Mononuclear cell (primary cell): ENCODE data around the gene VPS25. TPM values are rescaled to one million over a fixed set of nuclear protein-coding genes. Genes with fewer than 3 reads are reported as not detected.

Experiments
- H3K27me3 ChIP-seq: 2 replicates; pipeline ENCODE4 v1.6.0; 2011; ENCODE audit warnings: low read length, control low read depth; ENCODE audit not compliant: insufficient read depth
- H3K4me1 ChIP-seq: 2 replicates; pipeline ENCODE4 v1.5.1; 2011; ENCODE audit warnings: mild to moderate bottlenecking, low read length, control low read depth; ENCODE audit not compliant: insufficient read depth
- H3K4me3 ChIP-seq: 2 replicates; pipeline ENCODE4 v1.5.1; 2011; ENCODE audit warnings: mild to moderate bottlenecking, low read length, moderate library complexity
- H3K9me3 ChIP-seq: 2 replicates; pipeline ENCODE4 v1.5.1; 2011; ENCODE audit warnings: low read depth, mild to moderate bottlenecking, control low read depth, low read length
- total RNA-seq: library from RNA; depleted of rRNA; stranded (reverse); fragments of >200 nt; gene quantifications from one replicate; pipeline ENCODE4 v1.2.3, GENCODE V29; 2012

The VPS25 gene
- total RNA-seq, 1 donor = 27.0 TPM

GRCh38 chr17:42780851-42781638 is 7.8 kb downstream of the VPS25 start:
- H3K4me1 ChIP-seq = peaks cover 15% of the 10 kb centered on the region
- no peaks in the 10 kb centered on the region for H3K9me3 ChIP-seq
- peaks cover 54% of the 10 kb centered on the region for H3K27me3 ChIP-seq
- no peak overlapping the region for H3K4me3 ChIP-seq

DNA sequence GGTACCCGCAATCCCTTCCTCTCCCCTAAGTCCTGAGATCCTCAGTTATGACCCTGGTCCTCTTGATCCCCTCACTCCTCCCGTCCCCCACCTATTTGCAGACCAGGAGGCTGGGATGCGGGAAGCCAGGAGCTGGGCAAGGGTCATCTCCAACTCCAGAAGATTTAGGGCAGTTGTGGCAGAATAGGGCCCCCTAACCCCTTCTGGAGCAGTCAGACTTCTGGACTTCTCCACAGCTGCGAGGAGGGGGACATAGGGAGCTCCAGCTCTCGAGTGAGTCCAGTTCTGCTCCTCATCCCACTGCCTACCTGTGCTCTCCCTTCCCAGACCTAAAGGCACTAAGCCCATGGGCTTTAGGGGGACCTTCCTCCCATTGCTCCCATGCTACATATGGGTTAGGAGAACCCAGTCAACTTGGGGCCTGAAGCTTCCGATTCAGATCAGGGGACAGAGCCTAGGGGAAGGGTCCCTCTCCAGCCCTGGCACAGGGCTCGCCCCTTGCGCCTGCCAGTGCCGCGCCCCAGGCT is 8.5 kb downstream of the VPS25 start:
- Histone ChIP-seq H3K9me3 (no peaks in the 10 kb centered on the region), H3K4me3 (no peak overlapping the region), H3K4me1 (peaks cover 15% of the 10 kb centered on the region), H3K27me3 (peaks cover 60% of the 10 kb centered on the region)

- peaks cover 62% of the 10 kb centered on the region for H3K27me3 ChIP-seq
- no peaks in the 10 kb centered on the region for H3K9me3 ChIP-seq
- no peak overlapping the region for H3K4me3 ChIP-seq
- peaks cover 15% of the 10 kb centered on the region for H3K4me1 ChIP-seq
These were observed 9.2 kb downstream of the VPS25 start for GRCh38 chr17:42782166-42783061.

DNA sequence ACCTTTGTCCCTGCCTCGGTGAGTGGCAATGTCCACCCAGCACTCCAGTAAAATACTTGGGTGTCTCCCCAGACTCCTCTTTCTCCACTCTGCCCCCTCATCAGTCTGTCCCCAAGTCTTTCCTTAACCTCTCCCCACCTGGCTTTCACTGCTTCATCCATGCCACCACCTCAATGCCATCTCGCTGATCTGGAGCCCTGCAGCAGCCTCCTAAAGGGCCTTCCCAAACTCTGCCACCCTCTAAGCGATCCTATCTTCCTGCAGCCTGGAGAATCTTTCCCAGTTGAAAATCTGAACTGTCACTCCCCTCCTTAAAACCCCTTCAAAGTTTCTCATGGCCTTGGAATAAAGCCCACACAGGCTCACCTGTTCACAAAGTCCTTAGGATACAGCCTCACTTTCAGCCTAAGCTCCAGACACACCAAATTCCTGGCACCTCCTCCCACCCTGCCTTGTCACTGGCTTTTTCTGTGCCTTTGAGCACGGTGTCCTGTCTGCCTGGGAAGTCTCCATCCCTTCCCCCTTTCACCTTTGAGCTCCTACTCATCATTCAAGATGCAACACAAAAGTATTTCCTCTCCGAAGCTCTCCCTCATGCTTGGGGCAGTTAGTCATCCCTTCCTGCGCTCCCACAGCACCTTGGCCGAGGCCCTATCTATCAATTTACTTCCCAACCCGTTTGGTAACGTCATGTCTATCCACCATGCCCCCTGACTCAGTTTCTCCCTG is 10.0 kb downstream of the VPS25 start:
- Histone ChIP-seq H3K27me3 (peaks cover 62% of the 10 kb centered on the region), H3K4me1 (peaks cover 15% of the 10 kb centered on the region), H3K4me3 (no peak overlapping the region), H3K9me3 (no peaks in the 10 kb centered on the region)

GRCh38 chr17:42783791-42784138 is 10.5 kb downstream of the VPS25 start:
- H3K27me3 ChIP-seq = peaks cover 62% of the 10 kb centered on the region
- no peaks in the 10 kb centered on the region for H3K9me3 ChIP-seq
- no peak overlapping the region for H3K4me3 ChIP-seq
- peaks cover 15% of the 10 kb centered on the region for H3K4me1 ChIP-seq

- peaks cover 15% of the 10 kb centered on the region for H3K4me1 ChIP-seq
- peaks cover 62% of the 10 kb centered on the region for H3K27me3 ChIP-seq
- H3K4me3 ChIP-seq = no peak overlapping the region
- no peaks in the 10 kb centered on the region for H3K9me3 ChIP-seq
These were observed 11.2 kb downstream of the VPS25 start for GRCh38 chr17:42784409-42784808.

- peaks cover 61% of the 10 kb centered on the region for H3K27me3 ChIP-seq
- peaks cover 15% of the 10 kb centered on the region for H3K4me1 ChIP-seq
- no peaks in the 10 kb centered on the region for H3K9me3 ChIP-seq
- H3K4me3 ChIP-seq = no peak overlapping the region
These were observed 11.8 kb downstream of the VPS25 start for GRCh38 chr17:42784811-42785592.

DNA sequence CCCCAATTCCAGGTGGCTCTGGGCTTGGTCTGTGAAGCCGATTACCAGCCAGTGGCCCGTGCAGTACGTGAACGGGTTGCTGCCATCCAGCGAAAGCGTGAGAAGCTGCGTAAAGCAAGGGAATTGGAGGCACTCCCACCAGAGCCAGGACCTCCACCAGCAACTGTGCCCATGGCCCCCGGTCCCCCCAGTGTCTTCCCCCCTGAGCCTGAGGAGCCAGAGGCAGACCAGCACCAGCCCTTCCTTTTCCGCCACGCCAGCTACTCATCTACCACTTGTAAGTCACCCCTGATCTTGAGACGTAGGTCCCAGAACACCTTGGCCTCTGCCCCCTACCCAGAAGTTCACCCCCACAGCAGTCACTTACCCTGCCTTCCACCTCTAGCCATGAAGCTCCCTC is 14.0 kb downstream of the VPS25 start:
- Histone ChIP-seq H3K9me3 (no peaks in the 10 kb centered on the region), H3K27me3 (peaks cover 44% of the 10 kb centered on the region), H3K4me3 (no peak overlapping the region), H3K4me1 (peaks cover 15% of the 10 kb centered on the region)

DNA sequence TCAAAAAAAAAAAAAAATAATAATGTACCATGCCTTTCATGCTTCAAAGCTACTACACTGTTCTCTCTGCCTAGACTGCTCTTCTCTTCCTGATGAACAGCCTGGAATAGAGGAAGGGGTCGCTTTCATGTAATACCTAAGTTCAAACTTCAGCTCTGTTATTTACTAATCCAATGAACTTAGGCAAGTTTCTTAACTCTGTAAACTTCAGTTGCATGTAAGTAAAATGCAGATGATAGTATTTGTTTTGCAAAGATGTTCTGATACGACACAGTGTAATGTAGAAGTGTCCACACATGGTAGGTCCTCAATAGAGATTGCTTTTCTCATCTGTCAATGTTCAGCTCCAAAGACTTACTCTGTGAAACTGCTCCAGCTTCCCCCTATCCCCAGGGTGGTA is 18.7 kb downstream of the VPS25 start:
- no peak overlapping the region for H3K4me3 ChIP-seq
- peaks cover 1% of the 10 kb centered on the region for H3K4me1 ChIP-seq
- no peaks in the 10 kb centered on the region for H3K27me3 ChIP-seq
- H3K9me3 ChIP-seq = no peaks in the 10 kb centered on the region

DNA sequence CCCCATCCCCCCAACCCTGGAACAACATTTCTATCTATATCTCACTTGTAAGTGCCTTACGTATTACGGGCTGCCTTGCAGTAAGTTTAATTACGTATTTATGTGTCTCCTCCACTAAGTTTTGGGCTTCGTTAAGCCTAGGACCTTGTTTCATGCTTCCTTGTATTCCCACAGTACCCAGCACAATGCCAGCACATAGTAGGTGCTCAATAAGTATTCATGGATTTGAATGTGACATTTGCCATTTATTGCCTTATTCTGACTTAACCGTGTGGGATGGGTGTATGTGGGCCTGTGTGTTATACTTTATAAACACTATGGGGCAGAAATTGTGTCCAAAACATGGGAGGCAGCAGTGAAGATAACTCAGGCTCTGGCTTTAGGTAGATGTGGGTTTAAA is 19.3 kb downstream of the VPS25 start:
- Histone ChIP-seq H3K4me1 (peaks cover 7% of the 10 kb centered on the region), H3K27me3 (no peaks in the 10 kb centered on the region), H3K9me3 (no peaks in the 10 kb centered on the region), H3K4me3 (no peak overlapping the region)

- Histone ChIP-seq H3K4me3 (no peak overlapping the region), H3K9me3 (no peaks in the 10 kb centered on the region), H3K4me1 (peaks cover 19% of the 10 kb centered on the region), H3K27me3 (no peaks in the 10 kb centered on the region)
These were observed 21.8 kb downstream of the VPS25 start for GRCh38 chr17:42795061-42795460.

GRCh38 chr17:42795465-42795864 is 22.2 kb downstream of the VPS25 start:
- H3K9me3 ChIP-seq = no peaks in the 10 kb centered on the region
- no peaks in the 10 kb centered on the region for H3K27me3 ChIP-seq
- peaks cover 19% of the 10 kb centered on the region for H3K4me1 ChIP-seq
- no peak overlapping the region for H3K4me3 ChIP-seq

- Histone ChIP-seq H3K4me3 (no peak overlapping the region), H3K27me3 (no peaks in the 10 kb centered on the region), H3K4me1 (peaks cover 19% of the 10 kb centered on the region), H3K9me3 (no peaks in the 10 kb centered on the region)
These were observed 23.0 kb downstream of the VPS25 start for GRCh38 chr17:42796066-42796758.
